HPDE6-E6E7 (cell line): Measurements from ENCODE around the gene AGO3.
"Not testable (repeated sequence)": the region's sequence is repeated elsewhere in the genome, so short reads cannot be mapped to it uniquely, and the experiment has no call there.

Experiments
- DNase-seq: peaks from one replicate; pipeline ENCODE4 v3.0.0; 2011; ENCODE audit warnings: missing footprints; ENCODE audit errors: extremely low spot score

Gene AGO3

DNA sequence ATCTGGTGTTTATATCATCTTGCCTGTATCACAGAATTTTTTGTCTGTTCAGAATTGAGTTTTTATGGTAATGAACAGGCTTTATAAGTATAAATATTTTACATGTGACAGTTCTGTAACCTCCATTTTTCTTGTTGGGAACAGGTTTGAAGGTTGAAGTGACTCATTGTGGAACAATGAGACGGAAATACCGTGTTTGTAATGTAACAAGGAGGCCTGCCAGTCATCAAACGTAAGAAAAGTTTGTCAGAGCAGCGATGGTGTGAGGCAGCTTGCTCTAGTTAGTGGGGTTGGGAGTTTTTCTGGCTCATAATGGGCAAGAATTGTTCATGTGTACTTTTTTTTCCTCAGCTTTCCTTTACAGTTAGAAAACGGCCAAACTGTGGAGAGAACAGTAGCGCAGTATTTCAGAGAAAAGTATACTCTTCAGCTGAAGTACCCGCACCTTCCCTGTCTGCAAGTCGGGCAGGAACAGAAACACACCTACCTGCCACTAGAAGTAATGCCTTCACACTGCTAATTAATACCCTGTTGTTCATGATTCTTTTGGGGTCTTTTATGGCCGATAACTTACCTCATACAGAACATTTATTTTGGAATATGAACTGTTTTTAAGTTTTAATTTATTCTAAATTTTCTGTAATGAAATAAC lies 77.8 kb downstream of the AGO3 start:
- peak; percentile 55 for DNase-seq

DNA sequence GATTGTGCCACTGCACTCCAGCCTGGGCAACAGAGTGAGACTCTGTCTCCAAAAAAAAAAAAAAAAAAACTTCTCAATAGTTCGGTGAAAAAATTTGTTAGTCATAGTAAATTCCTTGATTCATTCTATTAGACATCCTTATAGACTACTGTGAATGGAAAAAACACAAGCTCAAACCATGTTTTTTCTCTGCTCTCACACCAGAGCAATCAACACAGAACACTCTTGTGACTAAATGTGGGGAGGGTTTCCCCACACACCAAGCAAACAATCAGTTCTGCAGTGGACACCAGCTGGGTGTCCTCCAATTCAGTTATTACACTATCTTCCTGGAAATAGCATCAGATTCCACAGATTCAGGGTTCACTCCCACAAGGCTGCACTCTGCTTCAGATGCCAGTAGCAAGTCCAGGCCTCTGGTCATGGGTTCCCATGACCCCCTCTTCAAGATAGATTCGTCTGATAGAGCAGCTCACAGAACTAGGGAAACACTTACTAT lies 83.9 kb downstream of the AGO3 start:
- DNase-seq = no peak

DNA sequence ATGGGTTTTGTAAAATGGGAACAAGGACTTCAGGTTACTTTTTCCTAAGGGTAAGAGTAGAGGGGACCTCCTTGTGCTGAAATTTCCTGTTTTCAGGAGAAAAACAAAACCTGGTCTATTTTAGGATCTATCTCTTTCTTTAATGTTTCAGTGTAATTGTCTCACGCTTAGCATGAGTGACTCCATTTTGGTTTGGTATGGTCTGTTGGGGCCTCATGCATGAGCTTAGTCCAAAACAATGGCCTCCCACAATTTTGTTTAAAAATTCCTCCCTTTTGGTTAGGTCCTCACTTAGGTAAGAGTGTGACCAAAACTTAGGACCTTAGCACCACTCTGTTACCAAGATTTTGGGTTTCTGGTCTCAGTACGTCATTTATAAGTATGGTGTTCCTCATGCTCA lies 85.8 kb downstream of the AGO3 start:
- DNase-seq = no peak

- DNase-seq = no peak
Measured at GRCh38 chr1:36023098-36023769, 92.3 kb downstream of the AGO3 start.

DNA sequence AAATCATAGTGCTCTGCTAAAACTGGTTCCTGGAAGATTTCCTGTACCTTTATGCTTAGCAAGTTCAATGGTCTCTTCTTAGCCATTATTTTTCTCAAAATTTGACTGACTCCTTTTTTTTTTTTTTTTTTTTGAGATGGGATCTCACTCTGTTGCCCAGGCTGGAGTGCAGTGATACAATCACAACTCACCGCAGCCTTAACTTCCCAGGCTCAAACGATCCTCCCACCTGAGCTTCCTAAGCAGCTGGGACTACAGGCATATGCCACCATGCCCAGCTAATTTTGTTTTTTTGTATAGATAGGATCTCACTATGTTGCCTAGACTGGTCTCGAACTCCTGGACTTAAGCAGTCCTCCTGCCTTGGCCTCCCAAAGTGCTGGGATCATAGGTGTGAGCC lies 93.1 kb downstream of the AGO3 start:
- DNase-seq = not testable (repeated sequence)

DNA sequence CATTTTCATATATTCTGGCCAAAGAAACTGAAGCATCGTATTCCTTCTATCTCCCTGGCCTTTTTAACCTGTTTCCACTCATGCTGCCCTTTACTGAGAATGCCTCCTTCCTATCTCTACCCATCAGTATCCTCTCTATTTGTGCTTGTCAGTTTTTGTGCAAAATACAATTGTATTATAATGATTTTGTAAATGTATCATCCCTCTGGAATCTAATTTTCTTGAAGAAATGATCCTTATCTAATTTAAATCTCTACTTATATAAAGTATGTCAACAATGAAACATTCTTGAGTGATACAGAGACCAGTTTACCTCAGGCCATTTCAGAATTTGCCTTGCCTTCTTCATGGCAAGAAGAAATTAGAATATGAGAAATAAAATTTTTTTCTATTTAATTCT lies 93.9 kb downstream of the AGO3 start:
- DNase-seq = no peak

GRCh38 chr1:36027766-36028165 lies 96.9 kb downstream of the AGO3 start:
- DNase-seq = no peak

- DNase-seq = no peak
Measured at GRCh38 chr1:36031441-36031840, 100.5 kb downstream of the AGO3 start.

- DNase-seq = peak; percentile 70
Measured at GRCh38 chr1:36034692-36035091, 103.8 kb downstream of the AGO3 start.

DNA sequence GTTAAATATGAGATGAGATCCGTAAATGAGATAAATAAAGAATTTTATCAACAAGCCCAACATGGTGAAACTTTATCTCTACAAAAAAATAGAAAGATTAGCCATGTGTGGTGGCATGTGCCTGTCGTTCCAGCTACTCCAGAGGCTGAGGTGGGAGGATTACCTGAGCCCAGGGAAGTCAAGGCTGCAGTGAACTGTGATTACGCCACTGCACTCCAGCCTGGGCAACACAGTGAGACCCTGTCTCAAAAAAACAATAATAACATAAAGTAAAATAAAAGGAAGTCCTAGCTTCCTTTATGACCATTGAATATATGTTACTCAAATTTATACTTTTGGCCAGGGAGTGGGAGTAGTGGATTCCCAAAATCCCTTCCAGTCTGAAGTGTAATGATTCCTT lies 104.2 kb downstream of the AGO3 start:
- no peak for DNase-seq

DNA sequence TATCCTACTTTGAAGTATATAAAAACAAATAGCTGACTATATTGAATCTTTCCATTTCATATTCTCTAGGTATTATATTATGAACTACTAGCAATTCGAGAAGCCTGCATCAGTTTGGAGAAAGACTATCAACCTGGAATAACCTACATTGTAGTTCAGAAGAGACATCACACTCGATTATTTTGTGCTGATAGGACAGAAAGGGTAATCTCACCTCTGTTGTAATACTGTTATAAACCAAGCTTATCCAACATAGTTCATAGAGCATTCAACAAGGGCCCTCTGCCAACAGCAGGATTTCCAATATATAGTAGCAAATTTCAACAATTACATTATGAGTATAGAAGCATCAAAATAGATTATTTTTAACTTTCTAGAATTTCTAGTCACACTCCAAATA lies 109.3 kb downstream of the AGO3 start:
- no peak for DNase-seq

DNA sequence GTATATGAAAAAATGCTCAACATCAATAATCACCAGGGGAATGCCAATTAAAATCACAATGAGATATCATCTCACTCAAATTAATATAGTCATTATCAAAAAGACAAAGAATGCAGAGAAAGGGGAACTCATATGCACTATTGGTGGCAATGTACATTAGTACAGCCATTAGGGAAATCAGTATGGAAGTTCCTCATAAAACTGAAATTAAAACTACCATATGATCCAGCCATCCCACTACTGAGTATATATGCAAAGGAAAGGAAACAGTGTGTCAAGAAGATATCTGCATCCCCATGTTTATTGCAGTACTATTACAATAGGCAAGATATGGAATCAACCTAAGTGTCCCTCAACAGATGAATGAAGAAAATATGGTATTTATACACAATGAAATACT lies 120.9 kb downstream of the AGO3 start:
- DNase-seq = no peak

GRCh38 chr1:36053978-36054377 lies 123.1 kb downstream of the AGO3 start:
- DNase-seq = no peak

- DNase-seq = no peak
Measured at GRCh38 chr1:36055706-36056105, 124.8 kb downstream of the AGO3 start.

- DNase-seq = no peak
Measured at GRCh38 chr1:36062315-36062714, 131.4 kb downstream of the AGO3 start.

GRCh38 chr1:36067871-36068270 lies 137.0 kb downstream of the AGO3 start:
- DNase-seq = no peak

- DNase-seq = no peak
Measured at GRCh38 chr1:36068866-36069265, 138.0 kb downstream of the AGO3 start.

GRCh38 chr1:36070349-36070748 lies 139.4 kb downstream of the AGO3 start:
- DNase-seq = no peak

GRCh38 chr1:36076979-36077573 lies 146.2 kb downstream of the AGO3 start:
- no peak for DNase-seq

- DNase-seq = no peak
Measured at GRCh38 chr1:36080236-36080635, 149.3 kb downstream of the AGO3 start.

- no peak for DNase-seq
Measured at GRCh38 chr1:36080801-36081200, 149.9 kb downstream of the AGO3 start.

- no peak for DNase-seq
Measured at GRCh38 chr1:36081926-36082485, 151.1 kb downstream of the AGO3 start.

- no peak for DNase-seq
Measured at GRCh38 chr1:36083219-36083618, 152.3 kb downstream of the AGO3 start.
